K562 (cell line): ENCODE results near the gene FUCA2. TPM values are rescaled to one million over a fixed set of nuclear protein-coding genes. Genes with fewer than 3 reads are reported as not detected.

Experiments
- BCL6 ChIP-seq: fragments of 250-450 bp; sonication (Bioruptor Pico); IDR thresholded peaks from 2 replicates; pipeline ENCODE4 v1.4.0; 2020
- C11orf30 ChIP-seq: fragments of 450-650 bp; IDR thresholded peaks from 2 replicates; pipeline ENCODE4 v1.6.1; 2016; ENCODE audit warnings: low read depth, mild to moderate bottlenecking
- CBFA2T2 ChIP-seq: fragments of 450-650 bp; conservative IDR thresholded peaks from 2 replicates; pipeline ENCODE4 v1.6.1; 2017; ENCODE audit warnings: mild to moderate bottlenecking
- CBX5 ChIP-seq: IDR thresholded peaks from 2 replicates; pipeline ENCODE4 v1.6.1; 2014; ENCODE audit warnings: low read depth, borderline replicate concordance
- DACH1 ChIP-seq: fragments of 450-650 bp; IDR thresholded peaks from 2 replicates; pipeline ENCODE4 v1.6.1; 2018; ENCODE audit not compliant: partially characterized antibody
- FOSL1 ChIP-seq: fragments of 200-800 bp; sonication (Bioruptor generic); conservative IDR thresholded peaks from 2 replicates; pipeline ENCODE4 v1.6.1; 2016; ENCODE audit warnings: missing genetic modification characterization, missing compliant biosample characterization
- FOXP1 ChIP-seq: sonication (generic); formaldehyde crosslinking; IDR thresholded peaks from 2 replicates; pipeline ENCODE4 v1.8.0; 2022; ENCODE audit warnings: mild to moderate bottlenecking, missing genetic modification reagents
- GATA2 ChIP-seq: sonication (generic); formaldehyde crosslinking; IDR thresholded peaks from 2 replicates; pipeline ENCODE4 v1.4.0; 2020; ENCODE audit warnings: mild to moderate bottlenecking, missing genetic modification reagents
- GTF3C2 ChIP-seq: IDR thresholded peaks from 3 replicates; pipeline ENCODE4 v1.6.1; 2011; ENCODE audit warnings: borderline replicate concordance, mild to moderate bottlenecking, moderate library complexity; ENCODE audit not compliant: insufficient read length; ENCODE audit errors: extremely low read depth
- HDAC1 ChIP-seq, 2 experiments: fragments of 450-650 bp; IDR thresholded peaks; 2 replicates each; pipeline ENCODE4 v1.6.1; 2016 to 2017; ENCODE audit warnings: inconsistent platforms in 1 of 2, mild to moderate bottlenecking in 1 of 2, moderate library complexity in 1 of 2
- HMG20A ChIP-seq: fragments of 450-650 bp; formaldehyde crosslinking; conservative IDR thresholded peaks from 2 replicates; pipeline ENCODE4 v1.4.0; 2020; ENCODE audit warnings: mild to moderate bottlenecking, mixed read lengths
- JUND ChIP-seq, 2 experiments: IDR thresholded peaks; 2 replicates in 1 of 2; 3 replicates in 1 of 2; pipeline ENCODE4 v1.6.1; 2011; ENCODE audit warnings: borderline replicate concordance in 2 of 2, low read depth in 2 of 2, low read length in 2 of 2, improper control_type of control experiment in 1 of 2, missing biosample characterization in 1 of 2, missing genetic modification characterization in 1 of 2, missing genetic modification reagents in 1 of 2
- POLR2AphosphoS5 ChIP-seq: IDR thresholded peaks from 2 replicates; pipeline ENCODE4 v1.6.1; 2011; ENCODE audit warnings: mild to moderate bottlenecking, low read depth, low read length, moderate library complexity; ENCODE audit not compliant: control insufficient read depth, insufficient read depth
- TCF3 ChIP-seq: sonication (generic); formaldehyde crosslinking; IDR thresholded peaks from 2 replicates; pipeline ENCODE4 v1.4.0; 2020; ENCODE audit warnings: mild to moderate bottlenecking, missing genetic modification reagents
- ZNF75A ChIP-seq: fragments of 450-650 bp; formaldehyde crosslinking; IDR thresholded peaks from 2 replicates; pipeline ENCODE4 v1.4.0; 2020; ENCODE audit warnings: mild to moderate bottlenecking
- polyA plus RNA-seq, 8 experiments: library from polyadenylated mRNA; depleted of rRNA in 4 of 8; stranded (reverse) in 5 of 8; unstranded in 3 of 8; fragments of >200 nt; fragmentation: Nextera tagmentation in 2 of 8; fragmentation: Illumina TruSeq in 1 of 8; extraction: Ambion mirVana in 2 of 8; extraction: Trizol in 1 of 8; gene quantifications; 2 replicates each; pipeline versions ENCODE4 v1.2.1 to v1.2.3, GENCODE V29; 2011 to 2014; ENCODE audit warnings: inconsistent platforms in 1 of 8, missing spikeins in 1 of 8
- total RNA-seq, 7 experiments: library from RNA; depleted of rRNA in 6 of 7; stranded (reverse); fragments of >200 nt in 6 of 7; fragmentation: Illumina TruSeq in 2 of 7; extraction: Trizol in 2 of 7; gene quantifications; 2 replicates each; pipeline versions ENCODE4 v1.2.1 to v1.2.3, GENCODE V29; 2011 to 2021; ENCODE audit warnings: low replicate concordance in 1 of 7
- TF ChIP-seq, protein P1 (sequence below), 2 experiments: fragments of 450-650 bp in 1 of 2; sonication (generic) in 1 of 2; formaldehyde crosslinking in 1 of 2; IDR thresholded peaks in 1 of 2; conservative IDR thresholded peaks in 1 of 2; 2 replicates each; pipeline versions ENCODE4 v1.6.1 to v1.8.1; 2016 to 2023; ENCODE audit warnings: mild to moderate bottlenecking in 2 of 2, moderate library complexity in 2 of 2, inconsistent platforms in 1 of 2, missing genetic modification reagents in 1 of 2
- TF ChIP-seq, protein P2 (sequence below): fragments of 250-450 bp; sonication (Bioruptor Pico); IDR thresholded peaks from 2 replicates; pipeline ENCODE4 v1.5.1; 2021; ENCODE audit warnings: mild to moderate bottlenecking
- TF ChIP-seq, protein P3 (sequence below): sonication (generic); formaldehyde crosslinking; IDR thresholded peaks from 2 replicates; pipeline ENCODE4 v1.5.0; 2020; ENCODE audit warnings: missing genetic modification reagents

FUCA2 gene
- total and polyA plus RNA-seq, 9 of the 15 experiments (the other 6 are each of a cell fraction or from before 2014, with no cell fraction given): 20.6 to 112 (median 79.3) TPM

GRCh38 chr6:143545976-143546547 lies 34.5 kb upstream of the FUCA2 start (continued):
- TF ChIP-seq, protein P1, sequence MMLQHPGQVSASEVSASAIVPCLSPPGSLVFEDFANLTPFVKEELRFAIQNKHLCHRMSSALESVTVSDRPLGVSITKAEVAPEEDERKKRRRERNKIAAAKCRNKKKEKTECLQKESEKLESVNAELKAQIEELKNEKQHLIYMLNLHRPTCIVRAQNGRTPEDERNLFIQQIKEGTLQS (IDR thresholded peaks at IDR 0.05): peak; percentile 71
- TF ChIP-seq, protein P1 (CRISPR knock-in tag; conservative IDR thresholded peaks at IDR 0.05): no peak
- TF ChIP-seq, protein P2, sequence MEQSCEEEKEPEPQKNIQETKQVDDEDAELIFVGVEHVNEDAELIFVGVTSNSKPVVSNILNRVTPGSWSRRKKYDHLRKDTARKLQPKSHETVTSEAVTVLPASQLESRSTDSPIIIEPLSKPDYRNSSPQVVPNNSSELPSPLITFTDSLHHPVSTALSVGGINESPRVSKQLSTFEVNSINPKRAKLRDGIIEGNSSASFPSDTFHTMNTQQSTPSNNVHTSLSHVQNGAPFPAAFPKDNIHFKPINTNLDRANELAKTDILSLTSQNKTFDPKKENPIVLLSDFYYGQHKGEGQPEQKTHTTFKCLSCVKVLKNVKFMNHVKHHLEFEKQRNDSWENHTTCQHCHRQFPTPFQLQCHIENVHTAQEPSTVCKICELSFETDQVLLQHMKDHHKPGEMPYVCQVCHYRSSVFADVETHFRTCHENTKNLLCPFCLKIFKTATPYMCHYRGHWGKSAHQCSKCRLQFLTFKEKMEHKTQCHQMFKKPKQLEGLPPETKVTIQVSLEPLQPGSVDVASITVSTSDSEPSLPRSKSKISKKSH (CRISPR knock-in tag): no peak
- TF ChIP-seq BCL6 (CRISPR knock-in tag) (no peak), ZNF75A (CRISPR knock-in tag) (0 out of 2 replicates have a peak, but pooled peaks have one; percentile 27), C11orf30 (peak; percentile 55; the same call in 1 of the 2 replicates), GATA2 (CRISPR knock-in tag) (peak; percentile 79), HDAC1 (IDR thresholded peaks at IDR 0.05) (peak in 1 of 2 experiments; percentile 29; a peak in 1 of 4 replicates), POLR2AphosphoS5 (peak; percentile 54; the same call in 1 of the 2 replicates), JUND (IDR thresholded peaks at IDR 0.05; ENCODE audit: borderline replicate concordance, low read depth, low read length) (peak; percentile 83), JUND (tag; IDR thresholded peaks at IDR 0.05; ENCODE audit: borderline replicate concordance, low read depth, low read length) (peak; percentile 79; the same call in 1 of the 3 replicates), DACH1 (peak; percentile 60), FOSL1 (tag) (peak; percentile 75), HMG20A (no peak), FOXP1 (CRISPR knock-in tag) (no peak), TCF3 (CRISPR knock-in tag) (peak; percentile 78), CBFA2T2 (peak; percentile 82), GTF3C2 (no peak), CBX5 (no peak)
- TF ChIP-seq, protein P3, sequence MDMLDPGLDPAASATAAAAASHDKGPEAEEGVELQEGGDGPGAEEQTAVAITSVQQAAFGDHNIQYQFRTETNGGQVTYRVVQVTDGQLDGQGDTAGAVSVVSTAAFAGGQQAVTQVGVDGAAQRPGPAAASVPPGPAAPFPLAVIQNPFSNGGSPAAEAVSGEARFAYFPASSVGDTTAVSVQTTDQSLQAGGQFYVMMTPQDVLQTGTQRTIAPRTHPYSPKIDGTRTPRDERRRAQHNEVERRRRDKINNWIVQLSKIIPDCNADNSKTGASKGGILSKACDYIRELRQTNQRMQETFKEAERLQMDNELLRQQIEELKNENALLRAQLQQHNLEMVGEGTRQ (CRISPR knock-in tag): no peak
